Measurements from ENCODE around the gene TLCD3B. TPM values are rescaled to one million over a fixed set of nuclear protein-coding genes. Genes with fewer than 3 reads are reported as not detected.

TLCD3B gene
- 0.21 to 0.48 TPM (median 0.47 TPM) in 4 of 5 replicates, not detected in the other for total RNA-seq (2022; extraction: Qiagen RNA extraction; ENCODE audit: low read depth)

GRCh38 chr16:30030841-30031413 is at the start of gene TLCD3B:
TLCD3B (minus strand) TSS chr16:30031271; CDS start chr16:30030527, 744 bp downstream.

GRCh38 chr16:30075503-30076275 is 44.6 kb upstream of the TLCD3B start, which contains the start of gene PPP4C:
PPP4C (plus strand) TSS chr16:30075994; CDS start chr16:30076378, 384 bp downstream.

GRCh38 chr16:30065102-30065942 is 34.3 kb upstream of the TLCD3B start, which contains the start of gene ALDOA:
ALDOA (plus strand) TSS chr16:30065760; CDS start chr16:30066898, 1,138 bp downstream.

GRCh38 chr16:30022887-30023286 is 8.2 kb downstream of the TLCD3B start, which contains the start of gene C16orf92:
C16orf92 (plus strand) TSS chr16:30023198; CDS start chr16:30023341, 143 bp downstream.

GRCh38 chr16:30010844-30011713 is 20.0 kb downstream of the TLCD3B start, which contains the start of gene DOC2A:
DOC2A (minus strand) TSS chr16:30011027; CDS start chr16:30010222, 805 bp downstream.

GRCh38 chr16:29995911-29996765 is 34.9 kb downstream of the TLCD3B start, which contains the start of gene INO80E:
INO80E (plus strand) TSS chr16:29996241; CDS start chr16:29996311, 70 bp downstream.

GRCh38 chr16:29995324-29995910 is 35.7 kb downstream of the TLCD3B start, which contains the start of gene HIRIP3:
HIRIP3 (minus strand) TSS chr16:29995617; CDS start chr16:29995605, 12 bp downstream.

Other genes with a start within 250 kb of the TLCD3B start
- 82.7 to 99.4 TPM (median 93.4 TPM) in 5 replicates for gene KIF22, start 240.5 kb downstream of the TLCD3B start, total RNA-seq (2022; extraction: Qiagen RNA extraction; ENCODE audit: low read depth)
- 161 to 190 TPM (median 174 TPM) in 5 replicates for gene MAZ, start 224.7 kb downstream of the TLCD3B start, total RNA-seq (2022; extraction: Qiagen RNA extraction; ENCODE audit: low read depth)
- gene PRRT2, start 219.1 kb downstream of the TLCD3B start, total RNA-seq (2022; extraction: Qiagen RNA extraction; ENCODE audit: low read depth): 0.30 to 0.66 TPM (median 0.47 TPM) in 5 replicates
- gene PAGR1, start 215.1 kb downstream of the TLCD3B start, total RNA-seq (2022; extraction: Qiagen RNA extraction; ENCODE audit: low read depth): 38.1 to 50.7 TPM (median 43.2 TPM) in 5 replicates
- gene MVP, start 210.8 kb downstream of the TLCD3B start, total RNA-seq (2022; extraction: Qiagen RNA extraction; ENCODE audit: low read depth): 104 to 131 TPM (median 118 TPM) in 5 replicates
- gene CDIPT, start 168.0 kb downstream of the TLCD3B start, total RNA-seq (2022; extraction: Qiagen RNA extraction; ENCODE audit: low read depth): 61.8 to 108 TPM (median 95.9 TPM) in 5 replicates
- gene SEZ6L2, start 131.7 kb downstream of the TLCD3B start, total RNA-seq (2022; extraction: Qiagen RNA extraction; ENCODE audit: low read depth): 17.9 to 25.3 TPM (median 20.4 TPM) in 5 replicates
- 18.0 to 30.1 TPM (median 26.7 TPM) in 5 replicates for gene ASPHD1, start 130.8 kb downstream of the TLCD3B start, total RNA-seq (2022; extraction: Qiagen RNA extraction; ENCODE audit: low read depth)
- 14.4 to 23.0 TPM (median 19.8 TPM) in 5 replicates for gene KCTD13, start 105.0 kb downstream of the TLCD3B start, total RNA-seq (2022; extraction: Qiagen RNA extraction; ENCODE audit: low read depth)
- gene TMEM219, start 69.2 kb downstream of the TLCD3B start, total RNA-seq (2022; extraction: Qiagen RNA extraction; ENCODE audit: low read depth): 80.4 to 105 TPM (median 102 TPM) in 5 replicates
- 26.3 to 36.4 TPM (median 33.8 TPM) in 5 replicates for gene TAOK2, start 57.4 kb downstream of the TLCD3B start, total RNA-seq (2022; extraction: Qiagen RNA extraction; ENCODE audit: low read depth)
- gene HIRIP3, start 35.7 kb downstream of the TLCD3B start, total RNA-seq (2022; extraction: Qiagen RNA extraction; ENCODE audit: low read depth): 13.7 to 15.6 TPM (median 14.3 TPM) in 5 replicates
- gene INO80E, start 35.0 kb downstream of the TLCD3B start, total RNA-seq (2022; extraction: Qiagen RNA extraction; ENCODE audit: low read depth): 109 to 115 TPM (median 109 TPM) in 5 replicates
- gene DOC2A, start 20.2 kb downstream of the TLCD3B start, total RNA-seq (2022; extraction: Qiagen RNA extraction; ENCODE audit: low read depth): 1.7 to 3.3 TPM (median 2.3 TPM) in 5 replicates
- gene C16orf92, start 8.1 kb downstream of the TLCD3B start, total RNA-seq (2022; extraction: Qiagen RNA extraction; ENCODE audit: low read depth): not detected in 5 replicates
- 1,507 to 2,015 TPM (median 1,869 TPM) in 5 replicates for gene ALDOA, start 34.5 kb upstream of the TLCD3B start, total RNA-seq (2022; extraction: Qiagen RNA extraction; ENCODE audit: low read depth)
- 120 to 149 TPM (median 142 TPM) in 5 replicates for gene PPP4C, start 44.7 kb upstream of the TLCD3B start, total RNA-seq (2022; extraction: Qiagen RNA extraction; ENCODE audit: low read depth)
- gene TBX6, start 60.7 kb upstream of the TLCD3B start, total RNA-seq (2022; extraction: Qiagen RNA extraction; ENCODE audit: low read depth): 0.14 to 0.50 TPM (median 0.38 TPM) in 5 replicates
- 6.6 to 11.8 TPM (median 9.7 TPM) in 5 replicates for gene YPEL3, start 64.9 kb upstream of the TLCD3B start, total RNA-seq (2022; extraction: Qiagen RNA extraction; ENCODE audit: low read depth)
- gene GDPD3, start 82.3 kb upstream of the TLCD3B start, total RNA-seq (2022; extraction: Qiagen RNA extraction; ENCODE audit: low read depth): 1.4 to 2.3 TPM (median 1.7 TPM) in 5 replicates
- gene MAPK3, start 91.9 kb upstream of the TLCD3B start, total RNA-seq (2022; extraction: Qiagen RNA extraction; ENCODE audit: low read depth): 33.9 to 38.8 TPM (median 36.4 TPM) in 5 replicates
- gene CORO1A, start 152.3 kb upstream of the TLCD3B start, total RNA-seq (2022; extraction: Qiagen RNA extraction; ENCODE audit: low read depth): 2.3 to 3.5 TPM (median 3.3 TPM) in 5 replicates
- 130 to 288 TPM (median 218 TPM) in 5 replicates for gene BOLA2B, start 162.4 kb upstream of the TLCD3B start, total RNA-seq (2022; extraction: Qiagen RNA extraction; ENCODE audit: low read depth)
- gene SLX1A, start 162.6 kb upstream of the TLCD3B start, total RNA-seq (2022; extraction: Qiagen RNA extraction; ENCODE audit: low read depth): 15.6 to 34.4 TPM (median 20.7 TPM) in 5 replicates
- gene SULT1A3, start 168.0 kb upstream of the TLCD3B start, total RNA-seq (2022; extraction: Qiagen RNA extraction; ENCODE audit: low read depth): 5.1 to 10.6 TPM (median 7.9 TPM) in 5 replicates
- gene NPIPB13, start 217.2 kb upstream of the TLCD3B start, total RNA-seq (2022; extraction: Qiagen RNA extraction; ENCODE audit: low read depth): 0.81 to 4.3 TPM (median 2.6 TPM) in 5 replicates